ENCODE data around the gene DIS3L2. TPM values are rescaled to one million over a fixed set of nuclear protein-coding genes. Genes with fewer than 3 reads are reported as not detected.

The DIS3L2 gene
- total RNA-seq, 3 donors from 2014 or later (not counting 1 experiment from before 2014, with no cell fraction given) = 56.4 to 63.6 (median 59.4) TPM

GRCh38 chr2:232320443-232320803 is 358.9 kb downstream of the DIS3L2 start:
- WGBS (ENCODE audit: insufficient coverage) = 38% methylated on average over 2 of the region's 2 CpGs
- H3K9me3 ChIP-seq (ENCODE audit: control insufficient read depth, insufficient read depth, low read length) = no peaks in the 10 kb centered on the region
- Mint-ChIP-seq H3K27me3 (ENCODE audit: low read depth in 2 of 2) (no peaks in the 10 kb centered on the region), H3K9me3 (no peaks in the 10 kb centered on the region), H3K27ac (peak overlapping the region; percentile 99), H3K4me3 (no peak overlapping the region), H3K36me3 (no peaks in the 10 kb centered on the region), H3K4me1 (peaks cover 58 to 71% of the 10 kb centered on the region in 2 donors)
- DNase-seq (peak in 1 of 2 donors; percentile 26), ATAC-seq (no peak)
- TF ChIP-seq, protein P1, sequence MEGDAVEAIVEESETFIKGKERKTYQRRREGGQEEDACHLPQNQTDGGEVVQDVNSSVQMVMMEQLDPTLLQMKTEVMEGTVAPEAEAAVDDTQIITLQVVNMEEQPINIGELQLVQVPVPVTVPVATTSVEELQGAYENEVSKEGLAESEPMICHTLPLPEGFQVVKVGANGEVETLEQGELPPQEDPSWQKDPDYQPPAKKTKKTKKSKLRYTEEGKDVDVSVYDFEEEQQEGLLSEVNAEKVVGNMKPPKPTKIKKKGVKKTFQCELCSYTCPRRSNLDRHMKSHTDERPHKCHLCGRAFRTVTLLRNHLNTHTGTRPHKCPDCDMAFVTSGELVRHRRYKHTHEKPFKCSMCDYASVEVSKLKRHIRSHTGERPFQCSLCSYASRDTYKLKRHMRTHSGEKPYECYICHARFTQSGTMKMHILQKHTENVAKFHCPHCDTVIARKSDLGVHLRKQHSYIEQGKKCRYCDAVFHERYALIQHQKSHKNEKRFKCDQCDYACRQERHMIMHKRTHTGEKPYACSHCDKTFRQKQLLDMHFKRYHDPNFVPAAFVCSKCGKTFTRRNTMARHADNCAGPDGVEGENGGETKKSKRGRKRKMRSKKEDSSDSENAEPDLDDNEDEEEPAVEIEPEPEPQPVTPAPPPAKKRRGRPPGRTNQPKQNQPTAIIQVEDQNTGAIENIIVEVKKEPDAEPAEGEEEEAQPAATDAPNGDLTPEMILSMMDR (IDR thresholded peaks at IDR 0.05) = no peak
- H3K36me3 ChIP-seq (ENCODE audit: control insufficient read depth, insufficient read depth, low read length) = no peaks in the 10 kb centered on the region
- intact Hi-C loops (cut with micrococcal nuclease) = loop anchor here (10.0 kb wide), 1 partner anchor 186 kb away; no protein-coding TSS in a partner anchor
- H3K4me1 ChIP-seq (ENCODE audit: control insufficient read depth, insufficient read depth, low read length) = peaks cover 80% of the 10 kb centered on the region
- H3K27ac ChIP-seq (ENCODE audit: low read length) = peak overlapping the region; percentile 49
- H3K27me3 ChIP-seq (ENCODE audit: control insufficient read depth, insufficient read depth, low read length) = no peaks in the 10 kb centered on the region
- no peak overlapping the region for H3K4me3 ChIP-seq (ENCODE audit: low read length)

- H3K4me1 Mint-ChIP-seq = peaks cover 49 to 63% of the 10 kb centered on the region in 2 donors
Measured at GRCh38 chr2:232321156-232321816, 359.8 kb downstream of the DIS3L2 start.

DNA sequence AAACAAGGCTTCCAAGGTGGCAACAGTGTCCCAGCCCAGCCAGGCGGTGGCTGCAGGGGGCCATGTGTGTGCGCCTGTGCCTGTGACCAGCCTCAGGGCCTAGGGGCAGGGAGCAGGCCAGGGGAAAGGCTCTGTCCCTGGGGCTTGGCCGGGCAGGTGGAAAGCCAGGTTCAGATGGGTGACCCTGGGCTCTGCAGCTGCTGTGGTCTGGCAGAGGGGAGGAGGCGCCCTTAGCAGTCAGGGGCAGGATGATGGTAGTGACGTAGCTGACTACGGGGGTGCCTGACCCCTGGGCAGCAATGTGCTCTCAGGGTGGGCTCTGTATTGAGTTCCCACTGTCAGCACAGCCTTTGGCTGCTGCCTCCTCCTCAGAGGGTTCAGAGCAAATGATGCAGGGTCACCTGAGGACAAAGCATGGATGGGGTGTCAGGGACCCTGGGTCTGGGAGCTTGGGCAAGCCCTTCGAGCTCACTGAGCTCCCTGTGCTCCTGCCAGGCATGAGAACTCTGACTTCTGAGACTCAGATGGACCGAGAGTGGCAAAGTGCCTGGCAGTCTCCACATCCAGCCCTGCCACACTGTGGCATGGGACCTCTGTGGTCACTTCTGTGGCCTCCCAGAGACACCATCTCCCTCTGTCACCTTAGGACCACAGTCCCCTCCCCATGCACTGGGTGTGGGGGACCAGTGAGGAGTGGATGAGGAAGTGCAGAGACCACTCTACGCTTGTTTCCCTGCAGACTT is 360.5 kb downstream of the DIS3L2 start:
- DNase-seq = no peak
- intact Hi-C loops (cut with micrococcal nuclease) = loop anchor here (10.0 kb wide), 1 partner anchor 187 kb away; no protein-coding TSS in a partner anchor
- Mint-ChIP-seq H3K27me3 (ENCODE audit: low read depth in 2 of 2) (no peaks in the 10 kb centered on the region), H3K9me3 (no peaks in the 10 kb centered on the region), H3K36me3 (no peaks in the 10 kb centered on the region), H3K4me1 (peaks cover 42 to 61% of the 10 kb centered on the region in 2 donors), H3K27ac (peak overlapping the region; percentile 74 to 99), H3K4me3 (peak overlapping the region; percentile 64)
- Histone ChIP-seq H3K27me3 (ENCODE audit: control insufficient read depth, insufficient read depth, low read length) (no peaks in the 10 kb centered on the region), H3K36me3 (ENCODE audit: control insufficient read depth, insufficient read depth, low read length) (no peaks in the 10 kb centered on the region), H3K27ac (ENCODE audit: low read length) (peak overlapping the region; percentile 53), H3K4me1 (ENCODE audit: control insufficient read depth, insufficient read depth, low read length) (peaks cover 80% of the 10 kb centered on the region), H3K9me3 (ENCODE audit: control insufficient read depth, insufficient read depth, low read length) (no peaks in the 10 kb centered on the region), H3K4me3 (ENCODE audit: low read length) (no peak overlapping the region)
- ATAC-seq = no peak
- TF ChIP-seq, protein P1 (IDR thresholded peaks at IDR 0.05) = no peak
- 76% methylated on average over 9 of the region's 9 CpGs for WGBS (ENCODE audit: insufficient coverage)

More at GRCh38 chr2:232321156-232321816, 359.8 kb downstream of the DIS3L2 start:
- peaks cover 80% of the 10 kb centered on the region for H3K4me1 ChIP-seq (ENCODE audit: control insufficient read depth, insufficient read depth, low read length)
- no peak overlapping the region for H3K4me3 ChIP-seq (ENCODE audit: low read length)
- Mint-ChIP-seq H3K36me3 (no peaks in the 10 kb centered on the region), H3K27me3 (ENCODE audit: low read depth in 2 of 2) (no peaks in the 10 kb centered on the region), H3K9me3 (no peaks in the 10 kb centered on the region), H3K4me3 (no peak overlapping the region), H3K27ac (peak overlapping the region; percentile 74 to 99)
- intact Hi-C loops (cut with micrococcal nuclease) = loop anchor here (10.0 kb wide), 1 partner anchor 186 kb away; no protein-coding TSS in a partner anchor
- no peak overlapping the region for H3K27ac ChIP-seq (ENCODE audit: low read length)
- WGBS (ENCODE audit: insufficient coverage) = 77% methylated on average over 18 of the region's 18 CpGs
- H3K36me3 ChIP-seq (ENCODE audit: control insufficient read depth, insufficient read depth, low read length) = no peaks in the 10 kb centered on the region
- no peaks in the 10 kb centered on the region for H3K27me3 ChIP-seq (ENCODE audit: control insufficient read depth, insufficient read depth, low read length)
- ATAC-seq (peak; percentile 21 to 48 (median 25)), DNase-seq (peak; percentile 15 to 67)
- H3K9me3 ChIP-seq (ENCODE audit: control insufficient read depth, insufficient read depth, low read length) = no peaks in the 10 kb centered on the region
- TF ChIP-seq, protein P1 (IDR thresholded peaks at IDR 0.05) = no peak
